T-helper 2 cell treated with Interferon-gamma antibody and Interleukin-4, amounts not matched to agents 5 μg/mL and 100 μg/mL, for 36 hours (primary cell): ENCODE measurements around the gene ADM2.
"Not testable (repeated sequence)": the region's sequence is repeated elsewhere in the genome, so short reads cannot be mapped to it uniquely, and the experiment has no call there.

ENCODE experiments used
- DNase-seq: peaks from one replicate; pipeline ENCODE4 v3.0.0; 2021; ENCODE audit warnings: low spot score
- H3K27ac Mint-ChIP-seq: one replicate; pipeline ENCODE4 v1.8.0; 2021; ENCODE audit warnings: mild to moderate bottlenecking, mixed read lengths
- H3K27me3 Mint-ChIP-seq: one replicate; pipeline ENCODE4 v1.8.0; 2021; ENCODE audit warnings: low read depth, mixed read lengths
- H3K36me3 Mint-ChIP-seq: one replicate; pipeline ENCODE4 v1.8.0; 2021; ENCODE audit warnings: low read depth, mixed read lengths
- H3K4me1 Mint-ChIP-seq: one replicate; pipeline ENCODE4 v1.8.0; 2021; ENCODE audit warnings: low read depth, mixed read lengths
- H3K4me3 Mint-ChIP-seq: one replicate; pipeline ENCODE4 v1.8.0; 2022; ENCODE audit warnings: mild to moderate bottlenecking, moderate library complexity, mixed read lengths
- H3K9me3 Mint-ChIP-seq: one replicate; pipeline ENCODE4 v1.8.0; 2021; ENCODE audit warnings: mixed read lengths

Gene ADM2, protein sequence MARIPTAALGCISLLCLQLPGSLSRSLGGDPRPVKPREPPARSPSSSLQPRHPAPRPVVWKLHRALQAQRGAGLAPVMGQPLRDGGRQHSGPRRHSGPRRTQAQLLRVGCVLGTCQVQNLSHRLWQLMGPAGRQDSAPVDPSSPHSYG

DNA sequence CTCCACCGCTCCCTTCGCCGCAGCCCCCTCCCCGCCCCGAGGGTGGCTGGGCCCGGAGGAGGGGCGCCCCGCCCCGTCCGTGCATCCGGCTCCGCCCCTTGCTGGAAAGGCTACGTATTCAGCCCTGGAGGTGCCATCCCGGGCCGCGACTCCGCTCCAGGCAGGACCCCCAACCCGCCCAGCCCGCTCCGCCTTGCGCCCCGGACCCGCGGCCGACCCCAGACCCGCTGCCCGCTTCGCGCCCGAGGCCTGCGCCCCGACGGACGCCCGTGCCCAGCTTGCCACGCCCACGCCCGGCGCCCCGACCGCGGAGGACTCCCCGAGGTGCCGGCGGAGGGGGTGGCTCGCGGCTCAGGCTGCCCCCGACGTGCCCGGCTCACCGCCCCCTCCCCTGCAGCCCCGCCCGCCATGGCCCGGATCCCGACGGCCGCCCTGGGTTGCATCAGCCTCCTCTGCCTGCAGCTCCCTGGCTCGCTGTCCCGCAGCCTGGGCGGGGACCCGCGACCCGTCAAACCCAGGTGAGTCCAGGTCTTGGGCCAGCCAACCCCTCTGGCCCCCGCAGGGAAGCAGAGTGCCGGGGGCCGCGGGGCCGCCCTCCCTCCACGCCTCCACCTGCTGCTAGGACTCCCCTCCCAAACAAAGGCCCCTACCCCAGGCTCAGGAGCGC, at the start of gene ADM2:
ADM2 (plus strand) TSS at position 104 of the 667 bp plus-strand sequence; CDS start at position 409, 305 bp downstream.
- H3K4me1 Mint-ChIP-seq = peaks cover 4% of the 10 kb centered on the region

DNA sequence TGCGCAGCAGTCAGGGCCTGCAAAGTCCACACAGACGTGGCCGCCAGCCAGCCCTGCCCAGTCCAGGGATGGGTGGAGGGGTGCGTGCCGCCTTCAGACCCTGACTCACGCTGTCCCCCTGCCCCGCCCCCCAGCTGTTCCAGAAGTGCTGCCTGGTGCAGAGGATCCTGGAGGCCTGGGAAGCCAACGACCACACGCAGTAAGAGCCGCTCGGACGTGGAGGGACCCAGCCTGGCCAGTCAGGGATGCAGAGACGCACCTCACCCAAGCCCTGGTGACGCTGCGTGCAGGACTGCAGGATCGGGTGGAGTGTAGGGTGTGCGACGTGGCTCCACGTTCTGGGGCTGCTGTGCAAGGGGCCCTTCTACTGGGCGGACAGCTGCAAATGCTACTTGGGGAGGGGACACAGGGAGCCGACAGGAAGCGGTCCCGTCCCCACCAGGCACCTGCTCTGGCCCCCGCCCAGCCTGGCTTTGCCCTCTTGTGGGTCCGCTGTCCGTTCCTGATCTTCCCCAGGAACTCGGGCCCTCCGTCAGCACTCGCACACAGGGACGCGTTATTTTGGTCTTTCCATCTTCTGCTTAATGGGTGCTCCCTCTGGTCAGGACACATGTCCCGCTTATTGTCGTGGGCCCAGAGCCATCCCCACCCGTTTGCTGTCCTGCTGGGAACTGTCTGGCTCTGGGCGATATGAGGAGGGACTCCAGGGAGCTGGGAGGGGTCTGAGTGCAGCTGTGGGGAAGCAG, 49.0 kb upstream of the ADM2 start:
- no peaks in the 10 kb centered on the region for H3K4me1 Mint-ChIP-seq
- H3K27me3 Mint-ChIP-seq = no peaks in the 10 kb centered on the region
- peaks cover 26% of the 10 kb centered on the region for H3K36me3 Mint-ChIP-seq
- no peak overlapping the region for H3K27ac Mint-ChIP-seq
- no peak for DNase-seq
- H3K9me3 Mint-ChIP-seq = no peaks in the 10 kb centered on the region
- H3K4me3 Mint-ChIP-seq = no peak overlapping the region

More for the DNA sequence above, at the start of gene ADM2:
- peaks cover 12% of the 10 kb centered on the region for H3K27me3 Mint-ChIP-seq
- peak within 1 kb of the TSS; percentile 41 for H3K27ac Mint-ChIP-seq
- no peaks in the 10 kb centered on the region for H3K36me3 Mint-ChIP-seq
- H3K4me3 Mint-ChIP-seq = peak within 1 kb of the TSS; percentile 80
- peak; percentile 62 for DNase-seq
- no peaks in the 10 kb centered on the region for H3K9me3 Mint-ChIP-seq

DNA sequence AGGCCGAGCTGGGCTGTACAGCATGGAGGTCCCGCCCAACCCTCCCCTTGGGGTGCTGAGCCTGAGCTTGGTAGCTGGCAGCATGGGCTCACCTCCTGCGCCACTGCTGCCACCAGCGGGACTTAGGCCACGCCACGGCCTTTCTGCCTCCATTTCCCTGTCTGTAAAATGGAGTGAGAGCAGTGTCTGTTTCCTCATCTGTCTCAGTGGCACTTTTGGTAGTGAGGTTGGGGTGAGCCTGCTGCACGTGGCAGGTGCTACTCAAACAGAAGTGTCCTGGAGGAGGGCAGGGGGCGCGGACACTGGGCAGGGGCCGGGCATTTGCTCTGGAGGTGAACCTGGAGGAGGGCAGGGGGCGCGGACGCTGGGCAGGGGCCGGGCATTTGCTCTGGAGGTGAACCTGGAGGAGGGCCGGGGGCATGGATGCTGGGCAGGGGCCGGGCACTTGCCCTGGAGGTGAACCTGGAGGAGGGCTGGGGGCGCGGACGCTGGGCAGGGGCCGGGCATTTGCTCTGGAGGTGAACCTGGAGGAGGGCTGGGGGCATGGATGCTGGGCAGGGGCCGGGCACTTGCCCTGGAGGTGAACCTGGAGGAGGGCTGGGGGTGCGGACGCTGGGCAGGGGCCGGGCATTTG, 48.3 kb upstream of the ADM2 start:
- not testable (repeated sequence) for H3K27me3 Mint-ChIP-seq, H3K9me3 Mint-ChIP-seq, DNase-seq, H3K27ac Mint-ChIP-seq, H3K4me3 Mint-ChIP-seq, H3K4me1 Mint-ChIP-seq
- H3K36me3 Mint-ChIP-seq = peaks cover 25% of the 10 kb centered on the region

DNA sequence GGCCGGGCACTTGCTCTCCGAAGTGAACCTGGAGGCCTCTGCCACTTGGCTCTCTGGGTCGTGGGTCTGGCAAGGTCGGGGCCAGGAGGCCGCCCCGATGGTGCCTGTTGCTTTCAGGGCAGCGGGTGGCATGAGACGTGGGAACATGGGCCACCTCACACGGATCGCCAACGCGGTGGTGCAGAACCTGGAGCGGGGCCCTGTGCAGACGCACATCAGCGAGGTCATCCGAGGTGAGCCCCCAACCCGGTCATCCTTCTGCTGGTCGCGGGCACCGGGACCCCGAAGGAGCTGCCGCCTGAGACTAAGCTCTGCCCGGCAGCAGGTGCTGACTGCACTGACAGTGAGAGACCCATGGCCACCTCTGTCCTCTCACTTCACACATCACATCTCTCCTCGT, 46.5 kb upstream of the ADM2 start:
- H3K27me3 Mint-ChIP-seq = no peaks in the 10 kb centered on the region
- no peak overlapping the region for H3K4me3 Mint-ChIP-seq
- H3K4me1 Mint-ChIP-seq = no peaks in the 10 kb centered on the region
- no peak overlapping the region for H3K27ac Mint-ChIP-seq
- no peaks in the 10 kb centered on the region for H3K9me3 Mint-ChIP-seq
- H3K36me3 Mint-ChIP-seq = peaks cover 15% of the 10 kb centered on the region
- no peak for DNase-seq

DNA sequence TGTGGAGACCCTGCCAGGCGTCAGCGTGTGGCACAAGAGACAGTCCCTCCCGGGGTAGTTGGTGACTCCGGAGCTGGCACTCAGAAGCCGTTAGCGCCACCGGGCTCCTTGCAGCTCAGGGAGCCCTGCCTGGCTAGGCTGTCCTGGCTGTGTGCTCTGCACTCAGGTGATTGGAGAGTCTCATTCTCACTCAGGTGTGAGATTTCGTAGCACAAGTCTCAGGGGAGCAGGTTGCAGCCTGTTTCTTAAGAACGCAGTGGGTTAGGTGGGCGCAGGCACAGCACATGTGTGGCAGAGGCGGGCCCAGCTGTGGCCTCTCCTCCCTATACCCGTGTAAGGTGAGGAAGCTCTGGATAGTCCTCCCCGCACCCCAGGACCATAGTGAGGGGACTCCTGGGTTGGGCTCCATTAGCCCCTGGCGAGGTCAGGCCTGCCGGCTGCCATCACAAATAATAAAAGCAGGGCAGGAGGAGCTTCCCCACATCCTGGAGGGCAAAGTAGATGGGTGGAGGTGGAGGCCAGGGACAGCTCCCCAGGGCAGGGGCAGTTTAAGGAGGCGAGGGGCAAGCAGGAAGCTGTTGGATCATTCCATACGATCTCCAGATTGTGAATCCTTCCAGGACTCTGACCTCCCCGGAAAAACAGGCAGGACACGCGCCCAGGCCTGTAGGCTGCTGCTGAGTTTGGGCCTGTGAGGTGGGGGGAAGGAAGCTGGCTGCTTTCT, 45.9 kb upstream of the ADM2 start:
- Mint-ChIP-seq H3K4me3 (no peak overlapping the region), H3K27me3 (no peaks in the 10 kb centered on the region), H3K4me1 (no peaks in the 10 kb centered on the region), H3K9me3 (no peaks in the 10 kb centered on the region), H3K27ac (no peak overlapping the region), H3K36me3 (peaks cover 12% of the 10 kb centered on the region)
- no peak for DNase-seq

DNA sequence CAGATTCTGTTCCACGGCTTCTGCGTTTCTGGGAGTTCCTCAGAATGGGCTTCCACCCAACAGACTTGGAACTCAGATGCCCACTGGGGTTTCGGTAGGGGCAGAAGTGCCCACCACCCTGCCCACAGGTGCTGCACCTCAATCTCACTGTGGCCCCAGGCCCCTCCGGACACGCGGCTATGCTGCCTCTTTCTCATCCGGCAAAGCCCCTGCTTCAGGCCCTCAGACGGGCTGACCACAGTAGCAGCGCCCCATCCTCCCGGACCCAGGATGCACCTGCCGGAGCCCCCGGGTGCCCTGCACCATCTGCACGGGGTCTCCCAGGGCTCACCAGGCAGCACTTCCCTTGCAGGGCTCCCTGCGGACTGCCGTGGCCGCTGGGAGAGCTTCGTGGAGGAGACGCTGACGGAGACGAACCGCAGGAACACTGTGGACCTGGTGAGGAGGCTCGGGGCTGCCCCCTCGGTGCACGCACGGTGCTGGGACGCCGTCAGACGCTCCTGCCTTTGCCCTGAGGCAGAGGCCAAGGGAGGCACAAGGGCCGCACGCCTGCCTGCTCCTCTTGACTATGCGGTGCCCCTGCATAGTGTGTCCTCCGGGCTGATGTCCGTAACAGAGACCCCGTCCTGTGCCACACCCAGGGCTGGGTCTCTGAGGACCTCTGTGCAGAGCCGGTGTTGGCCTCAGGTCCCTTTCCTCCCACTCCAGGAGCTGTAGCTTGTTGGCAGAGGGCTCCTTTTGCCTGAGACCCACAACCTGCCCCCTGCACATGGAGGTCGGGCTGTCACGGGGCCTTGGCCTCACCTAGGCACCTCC, 45.1 kb upstream of the ADM2 start:
- no peak overlapping the region for H3K4me3 Mint-ChIP-seq
- no peak for DNase-seq
- H3K27ac Mint-ChIP-seq = no peak overlapping the region
- no peaks in the 10 kb centered on the region for H3K9me3 Mint-ChIP-seq
- H3K4me1 Mint-ChIP-seq = no peaks in the 10 kb centered on the region
- peaks cover 15% of the 10 kb centered on the region for H3K36me3 Mint-ChIP-seq
- H3K27me3 Mint-ChIP-seq = no peaks in the 10 kb centered on the region

DNA sequence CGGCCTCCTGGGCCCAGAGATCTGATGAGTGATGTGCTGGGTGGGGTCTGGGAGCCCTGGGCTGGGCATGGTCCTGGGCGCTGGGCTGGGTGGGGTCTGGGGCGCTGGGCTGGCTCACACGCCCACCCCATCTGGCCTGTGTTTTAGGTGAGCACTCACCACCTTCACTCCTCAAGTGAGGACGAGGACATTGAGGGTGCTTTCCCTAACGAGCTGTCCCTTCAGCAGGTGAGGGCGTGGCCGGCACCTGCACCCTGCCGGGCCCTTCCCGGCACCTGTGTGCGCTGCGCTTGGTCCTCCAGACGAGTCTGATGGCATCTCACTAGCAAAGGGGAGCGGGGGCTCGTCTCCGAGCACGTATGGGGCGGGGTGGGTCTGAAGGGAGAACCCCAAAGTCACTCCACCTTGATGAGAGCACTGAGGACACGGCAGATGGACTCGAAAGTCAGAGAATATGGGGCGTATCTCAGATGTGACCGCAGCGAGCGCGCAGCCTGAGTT, 44.5 kb upstream of the ADM2 start:
- H3K4me3 Mint-ChIP-seq = no peak overlapping the region
- no peak for DNase-seq

DNA sequence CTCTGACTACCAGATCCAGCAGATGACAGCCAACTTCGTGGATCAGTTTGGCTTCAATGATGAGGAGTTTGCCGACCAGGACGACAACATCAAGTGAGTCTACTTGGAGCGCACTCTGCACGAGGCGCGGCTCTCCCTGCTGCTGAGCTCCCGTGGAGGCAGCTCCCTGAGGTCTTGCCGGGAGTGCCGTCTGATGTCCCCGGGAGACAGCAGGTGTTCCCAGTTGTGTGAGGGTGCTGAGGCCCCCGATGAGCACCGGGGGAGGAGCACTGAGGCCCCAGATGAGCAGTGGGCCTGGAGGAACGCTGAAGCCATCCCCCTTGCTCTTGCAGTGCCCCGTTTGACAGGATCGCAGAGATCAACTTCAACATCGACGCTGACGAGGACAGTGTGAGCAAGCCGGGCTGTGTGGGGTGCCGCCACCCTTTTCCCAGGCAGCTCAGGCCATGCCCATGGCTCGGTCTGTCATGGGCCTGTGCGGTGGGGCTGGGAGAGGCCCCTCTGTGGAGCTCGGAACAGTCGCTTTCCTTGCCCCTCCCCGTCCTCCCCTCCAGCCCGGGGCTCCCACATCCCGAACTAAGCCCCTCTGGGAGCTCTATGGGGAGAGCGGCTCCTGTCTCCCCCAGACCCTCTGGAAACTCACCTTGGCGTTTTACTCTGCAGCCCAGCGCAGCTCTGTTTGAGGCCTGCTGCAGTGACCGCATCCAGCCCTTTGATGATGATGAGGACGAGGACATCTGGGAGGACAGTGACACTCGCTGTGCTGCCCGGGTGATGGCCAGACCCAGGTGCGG, 43.6 kb upstream of the ADM2 start:
- peaks cover 11% of the 10 kb centered on the region for H3K36me3 Mint-ChIP-seq
- no peaks in the 10 kb centered on the region for H3K4me1 Mint-ChIP-seq
- no peaks in the 10 kb centered on the region for H3K27me3 Mint-ChIP-seq
- DNase-seq = no peak
- H3K27ac Mint-ChIP-seq = no peak overlapping the region
- H3K4me3 Mint-ChIP-seq = no peak overlapping the region
- no peaks in the 10 kb centered on the region for H3K9me3 Mint-ChIP-seq

More for the DNA sequence above, 44.5 kb upstream of the ADM2 start:
- no peaks in the 10 kb centered on the region for H3K9me3 Mint-ChIP-seq
- H3K4me1 Mint-ChIP-seq = no peaks in the 10 kb centered on the region
- no peak overlapping the region for H3K27ac Mint-ChIP-seq
- H3K27me3 Mint-ChIP-seq = no peaks in the 10 kb centered on the region
- peaks cover 9% of the 10 kb centered on the region for H3K36me3 Mint-ChIP-seq

DNA sequence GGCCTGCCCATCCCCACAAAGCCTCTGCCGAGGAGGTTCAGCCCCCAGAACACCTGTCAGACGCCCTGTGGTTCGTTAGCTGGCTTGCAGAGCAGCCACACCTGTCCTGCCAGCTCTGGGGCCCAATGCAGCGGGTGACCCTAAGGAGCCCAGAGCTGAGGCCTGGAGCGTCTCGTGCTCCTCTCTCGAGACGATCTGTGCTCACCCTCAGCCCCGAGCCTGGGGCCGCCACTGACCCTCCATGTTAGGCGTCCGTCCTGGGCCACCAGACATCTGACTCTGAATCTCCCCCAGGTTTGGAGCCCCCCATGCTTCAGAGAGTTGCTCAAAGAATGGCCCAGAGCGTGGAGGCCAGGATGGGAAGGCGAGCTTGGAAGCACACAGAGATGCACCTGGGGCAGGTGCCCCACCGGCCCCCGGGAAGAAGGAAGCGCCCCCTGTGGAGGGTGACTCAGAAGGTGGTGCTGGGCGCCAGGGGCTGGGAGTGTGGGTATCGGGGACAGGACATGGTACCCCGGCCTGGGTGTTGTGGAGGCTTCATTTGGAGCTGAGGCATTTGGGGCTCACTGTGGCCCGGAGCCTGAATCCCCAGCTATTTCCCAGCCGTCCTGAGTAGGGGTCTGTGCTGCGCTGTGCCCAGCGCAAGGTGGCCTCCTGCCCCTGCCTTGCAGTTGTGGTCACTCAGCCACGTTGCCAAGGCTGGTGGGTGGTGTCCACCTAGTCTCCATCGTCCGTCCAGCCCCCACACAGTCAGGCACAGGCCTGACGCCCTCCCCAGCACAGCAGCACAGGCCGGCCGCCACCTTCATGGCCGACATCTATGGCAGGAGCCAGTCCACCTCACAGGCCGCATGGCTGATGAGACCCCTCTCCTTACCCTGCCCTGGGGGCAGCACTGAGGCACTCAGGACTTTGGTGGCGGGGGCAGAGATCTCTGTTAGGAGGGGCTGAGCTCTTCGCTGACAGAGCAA, 42.8 kb upstream of the ADM2 start:
- Mint-ChIP-seq H3K36me3 (peaks cover 14% of the 10 kb centered on the region), H3K27ac (no peak overlapping the region), H3K9me3 (no peaks in the 10 kb centered on the region), H3K4me3 (no peak overlapping the region), H3K4me1 (no peaks in the 10 kb centered on the region), H3K27me3 (no peaks in the 10 kb centered on the region)
- no peak for DNase-seq

DNA sequence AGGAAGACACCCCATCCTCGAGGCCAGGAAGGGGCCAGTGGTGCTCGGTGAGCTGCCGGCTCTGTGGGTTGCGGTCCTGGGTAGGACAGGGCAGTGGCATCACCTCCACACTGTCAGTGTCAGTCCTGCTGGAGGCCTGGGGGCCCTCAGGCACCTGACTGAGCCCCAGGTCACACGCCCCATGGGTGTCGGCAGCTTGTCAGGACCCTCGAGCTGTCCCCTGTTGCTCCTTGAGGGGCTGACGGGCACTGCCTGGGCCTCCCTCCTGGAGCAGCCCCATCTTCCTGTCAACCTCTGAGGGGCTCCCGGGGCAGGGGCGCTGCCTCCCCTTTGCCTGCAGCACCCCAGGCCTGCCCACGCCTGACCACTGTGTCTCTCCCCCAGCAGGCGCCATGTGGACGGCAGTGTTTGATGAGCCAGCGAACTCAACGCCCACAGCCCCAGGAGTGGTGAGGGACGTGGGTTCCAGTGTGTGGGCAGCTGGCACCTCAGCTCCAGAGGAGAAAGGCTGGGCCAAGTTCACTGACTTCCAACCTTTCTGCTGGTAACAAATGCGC, 42.0 kb upstream of the ADM2 start:
- Mint-ChIP-seq H3K9me3 (no peaks in the 10 kb centered on the region), H3K4me3 (no peak overlapping the region), H3K36me3 (peaks cover 14% of the 10 kb centered on the region), H3K4me1 (no peaks in the 10 kb centered on the region), H3K27ac (no peak overlapping the region), H3K27me3 (no peaks in the 10 kb centered on the region)
- no peak for DNase-seq

DNA sequence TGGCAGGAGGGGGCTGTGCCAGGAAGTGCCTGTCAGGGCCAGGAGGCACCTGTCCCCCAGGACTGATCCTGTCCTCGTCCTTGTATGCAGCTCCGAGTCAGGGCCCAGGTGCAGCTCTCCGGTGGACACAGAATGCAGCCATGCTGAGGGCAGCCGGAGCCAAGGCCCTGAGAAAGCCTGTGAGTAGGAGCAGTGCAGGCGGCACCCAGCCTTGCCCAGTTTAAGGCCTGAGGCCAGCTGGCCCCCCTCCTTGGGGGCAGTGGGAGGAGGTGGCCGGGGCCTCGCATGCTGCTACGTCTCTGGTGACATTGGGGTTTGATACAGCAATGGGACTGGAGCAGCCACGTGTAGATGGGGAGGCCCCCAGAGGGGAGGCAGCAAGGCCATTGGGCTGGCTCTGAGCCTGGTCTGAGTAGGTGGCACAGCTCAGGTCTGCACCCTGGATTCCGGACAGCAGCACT, 41.4 kb upstream of the ADM2 start:
- Mint-ChIP-seq H3K4me1 (no peaks in the 10 kb centered on the region), H3K27me3 (no peaks in the 10 kb centered on the region), H3K9me3 (no peaks in the 10 kb centered on the region), H3K36me3 (peaks cover 14% of the 10 kb centered on the region), H3K4me3 (no peak overlapping the region), H3K27ac (no peak overlapping the region)
- no peak for DNase-seq
